Measurements from ENCODE around the gene GMNN. TPM values are rescaled to one million over a fixed set of nuclear protein-coding genes. Genes with fewer than 3 reads are reported as not detected.

The GMNN gene
- total and polyA plus RNA-seq, 2 experiments from 2014 or later, result 88.2 to 202 TPM

DNA sequence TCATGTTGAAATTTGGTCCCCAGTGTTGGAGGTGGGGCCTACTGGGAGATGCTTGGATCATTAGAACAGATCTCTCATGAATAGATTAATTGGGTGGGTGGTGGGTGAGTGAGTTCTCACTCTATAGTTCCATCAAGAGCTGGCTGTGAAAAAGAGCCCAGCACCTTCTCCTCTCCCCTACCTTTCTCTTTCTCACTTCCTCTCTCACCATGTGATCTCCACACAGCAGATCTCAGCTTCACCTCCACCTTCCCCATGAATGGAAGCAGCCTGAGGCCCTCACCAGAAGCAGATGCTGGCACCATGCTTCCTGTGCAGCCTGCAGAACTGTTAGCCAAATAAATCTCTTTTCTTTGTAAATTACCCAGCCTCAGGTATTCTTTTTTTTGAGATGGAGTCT is 12.9 kb upstream of the GMNN start:
- Histone ChIP-seq H3K27me3 (ENCODE audit: insufficient read depth) (no peaks in the 10 kb centered on the region), H3K36me3 (ENCODE audit: insufficient read depth) (no peaks in the 10 kb centered on the region), H3K4me1 (ENCODE audit: insufficient read depth) (peaks cover 4% of the 10 kb centered on the region; the same call in 1 of the 2 replicates), H3K4me3 (no peak overlapping the region), H3K27ac (ENCODE audit: low read depth) (no peak overlapping the region), H4K20me1 (replicated peaks; ENCODE audit: insufficient read depth) (no peaks in the 10 kb centered on the region), H3F3A (replicated peaks; ENCODE audit: low read depth) (no peaks in the 10 kb centered on the region), H2AFZ (peak overlapping the region; percentile 85), H3K9me2 (ENCODE audit: insufficient read depth) (peaks cover 4% of the 10 kb centered on the region; the same call in 1 of the 2 replicates), H3K4me2 (no peak overlapping the region), H3K79me2 (replicated peaks; ENCODE audit: insufficient read depth) (no peaks in the 10 kb centered on the region)
- H3K9me3 Mint-ChIP-seq, result no peaks in the 10 kb centered on the region
- peaks cover 2% of the 10 kb centered on the region for H3K27me3 Mint-ChIP-seq (ENCODE audit: insufficient read depth, low read depth, poor library complexity)
- peaks cover 5% of the 10 kb centered on the region; the same call in 2 of the 3 replicates for H3K4me1 Mint-ChIP-seq
- H3K27ac Mint-ChIP-seq, result no peak overlapping the region
- no peak overlapping the region; the same call in 2 of the 3 replicates for H3K4me3 Mint-ChIP-seq
- no peaks in the 10 kb centered on the region; the same call in 2 of the 3 replicates for H3K36me3 Mint-ChIP-seq (ENCODE audit: low read depth)
- no peak for ATAC-seq
- TF ChIP-seq, protein P1, sequence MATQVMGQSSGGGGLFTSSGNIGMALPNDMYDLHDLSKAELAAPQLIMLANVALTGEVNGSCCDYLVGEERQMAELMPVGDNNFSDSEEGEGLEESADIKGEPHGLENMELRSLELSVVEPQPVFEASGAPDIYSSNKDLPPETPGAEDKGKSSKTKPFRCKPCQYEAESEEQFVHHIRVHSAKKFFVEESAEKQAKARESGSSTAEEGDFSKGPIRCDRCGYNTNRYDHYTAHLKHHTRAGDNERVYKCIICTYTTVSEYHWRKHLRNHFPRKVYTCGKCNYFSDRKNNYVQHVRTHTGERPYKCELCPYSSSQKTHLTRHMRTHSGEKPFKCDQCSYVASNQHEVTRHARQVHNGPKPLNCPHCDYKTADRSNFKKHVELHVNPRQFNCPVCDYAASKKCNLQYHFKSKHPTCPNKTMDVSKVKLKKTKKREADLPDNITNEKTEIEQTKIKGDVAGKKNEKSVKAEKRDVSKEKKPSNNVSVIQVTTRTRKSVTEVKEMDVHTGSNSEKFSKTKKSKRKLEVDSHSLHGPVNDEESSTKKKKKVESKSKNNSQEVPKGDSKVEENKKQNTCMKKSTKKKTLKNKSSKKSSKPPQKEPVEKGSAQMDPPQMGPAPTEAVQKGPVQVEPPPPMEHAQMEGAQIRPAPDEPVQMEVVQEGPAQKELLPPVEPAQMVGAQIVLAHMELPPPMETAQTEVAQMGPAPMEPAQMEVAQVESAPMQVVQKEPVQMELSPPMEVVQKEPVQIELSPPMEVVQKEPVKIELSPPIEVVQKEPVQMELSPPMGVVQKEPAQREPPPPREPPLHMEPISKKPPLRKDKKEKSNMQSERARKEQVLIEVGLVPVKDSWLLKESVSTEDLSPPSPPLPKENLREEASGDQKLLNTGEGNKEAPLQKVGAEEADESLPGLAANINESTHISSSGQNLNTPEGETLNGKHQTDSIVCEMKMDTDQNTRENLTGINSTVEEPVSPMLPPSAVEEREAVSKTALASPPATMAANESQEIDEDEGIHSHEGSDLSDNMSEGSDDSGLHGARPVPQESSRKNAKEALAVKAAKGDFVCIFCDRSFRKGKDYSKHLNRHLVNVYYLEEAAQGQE (IDR thresholded peaks at IDR 0.05; ENCODE audit: unreplicated experiment), result no peak
- no peak for TF ChIP-seq ZNF331 (CRISPR knock-in tag; IDR thresholded peaks at IDR 0.05; ENCODE audit: low read depth)
- TF ChIP-seq, protein P2, sequence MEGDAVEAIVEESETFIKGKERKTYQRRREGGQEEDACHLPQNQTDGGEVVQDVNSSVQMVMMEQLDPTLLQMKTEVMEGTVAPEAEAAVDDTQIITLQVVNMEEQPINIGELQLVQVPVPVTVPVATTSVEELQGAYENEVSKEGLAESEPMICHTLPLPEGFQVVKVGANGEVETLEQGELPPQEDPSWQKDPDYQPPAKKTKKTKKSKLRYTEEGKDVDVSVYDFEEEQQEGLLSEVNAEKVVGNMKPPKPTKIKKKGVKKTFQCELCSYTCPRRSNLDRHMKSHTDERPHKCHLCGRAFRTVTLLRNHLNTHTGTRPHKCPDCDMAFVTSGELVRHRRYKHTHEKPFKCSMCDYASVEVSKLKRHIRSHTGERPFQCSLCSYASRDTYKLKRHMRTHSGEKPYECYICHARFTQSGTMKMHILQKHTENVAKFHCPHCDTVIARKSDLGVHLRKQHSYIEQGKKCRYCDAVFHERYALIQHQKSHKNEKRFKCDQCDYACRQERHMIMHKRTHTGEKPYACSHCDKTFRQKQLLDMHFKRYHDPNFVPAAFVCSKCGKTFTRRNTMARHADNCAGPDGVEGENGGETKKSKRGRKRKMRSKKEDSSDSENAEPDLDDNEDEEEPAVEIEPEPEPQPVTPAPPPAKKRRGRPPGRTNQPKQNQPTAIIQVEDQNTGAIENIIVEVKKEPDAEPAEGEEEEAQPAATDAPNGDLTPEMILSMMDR (conservative IDR thresholded peaks at IDR 0.05; ENCODE audit: low read depth in 2 of 2), result no peak
- no peak for TF ChIP-seq JUNB (IDR thresholded peaks at IDR 0.05; ENCODE audit: unreplicated experiment)
- no peak for TF ChIP-seq CREB1 (CRISPR knock-in tag; IDR thresholded peaks at IDR 0.05; ENCODE audit: low read depth)
- no peak for TF ChIP-seq STAT1 (IDR thresholded peaks at IDR 0.05; ENCODE audit: unreplicated experiment)
- no peak for TF ChIP-seq ZNF114 (CRISPR knock-in tag; IDR thresholded peaks at IDR 0.05)
- TF ChIP-seq POLR2AphosphoS5 (IDR thresholded peaks at IDR 0.05; ENCODE audit: low read depth), result no peak
- TF ChIP-seq EZH2 (IDR thresholded peaks at IDR 0.05; ENCODE audit: low read depth, unreplicated experiment), result no peak
- TF ChIP-seq EZH2phosphoT487 (IDR thresholded peaks at IDR 0.05; ENCODE audit: unreplicated experiment), result no peak
- TF ChIP-seq, protein P3, sequence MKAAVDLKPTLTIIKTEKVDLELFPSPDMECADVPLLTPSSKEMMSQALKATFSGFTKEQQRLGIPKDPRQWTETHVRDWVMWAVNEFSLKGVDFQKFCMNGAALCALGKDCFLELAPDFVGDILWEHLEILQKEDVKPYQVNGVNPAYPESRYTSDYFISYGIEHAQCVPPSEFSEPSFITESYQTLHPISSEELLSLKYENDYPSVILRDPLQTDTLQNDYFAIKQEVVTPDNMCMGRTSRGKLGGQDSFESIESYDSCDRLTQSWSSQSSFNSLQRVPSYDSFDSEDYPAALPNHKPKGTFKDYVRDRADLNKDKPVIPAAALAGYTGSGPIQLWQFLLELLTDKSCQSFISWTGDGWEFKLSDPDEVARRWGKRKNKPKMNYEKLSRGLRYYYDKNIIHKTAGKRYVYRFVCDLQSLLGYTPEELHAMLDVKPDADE (IDR thresholded peaks at IDR 0.05), result no peak
- TF ChIP-seq NANOG (IDR thresholded peaks at IDR 0.05; ENCODE audit: borderline replicate concordance), result no peak
- TF ChIP-seq, protein P4, sequence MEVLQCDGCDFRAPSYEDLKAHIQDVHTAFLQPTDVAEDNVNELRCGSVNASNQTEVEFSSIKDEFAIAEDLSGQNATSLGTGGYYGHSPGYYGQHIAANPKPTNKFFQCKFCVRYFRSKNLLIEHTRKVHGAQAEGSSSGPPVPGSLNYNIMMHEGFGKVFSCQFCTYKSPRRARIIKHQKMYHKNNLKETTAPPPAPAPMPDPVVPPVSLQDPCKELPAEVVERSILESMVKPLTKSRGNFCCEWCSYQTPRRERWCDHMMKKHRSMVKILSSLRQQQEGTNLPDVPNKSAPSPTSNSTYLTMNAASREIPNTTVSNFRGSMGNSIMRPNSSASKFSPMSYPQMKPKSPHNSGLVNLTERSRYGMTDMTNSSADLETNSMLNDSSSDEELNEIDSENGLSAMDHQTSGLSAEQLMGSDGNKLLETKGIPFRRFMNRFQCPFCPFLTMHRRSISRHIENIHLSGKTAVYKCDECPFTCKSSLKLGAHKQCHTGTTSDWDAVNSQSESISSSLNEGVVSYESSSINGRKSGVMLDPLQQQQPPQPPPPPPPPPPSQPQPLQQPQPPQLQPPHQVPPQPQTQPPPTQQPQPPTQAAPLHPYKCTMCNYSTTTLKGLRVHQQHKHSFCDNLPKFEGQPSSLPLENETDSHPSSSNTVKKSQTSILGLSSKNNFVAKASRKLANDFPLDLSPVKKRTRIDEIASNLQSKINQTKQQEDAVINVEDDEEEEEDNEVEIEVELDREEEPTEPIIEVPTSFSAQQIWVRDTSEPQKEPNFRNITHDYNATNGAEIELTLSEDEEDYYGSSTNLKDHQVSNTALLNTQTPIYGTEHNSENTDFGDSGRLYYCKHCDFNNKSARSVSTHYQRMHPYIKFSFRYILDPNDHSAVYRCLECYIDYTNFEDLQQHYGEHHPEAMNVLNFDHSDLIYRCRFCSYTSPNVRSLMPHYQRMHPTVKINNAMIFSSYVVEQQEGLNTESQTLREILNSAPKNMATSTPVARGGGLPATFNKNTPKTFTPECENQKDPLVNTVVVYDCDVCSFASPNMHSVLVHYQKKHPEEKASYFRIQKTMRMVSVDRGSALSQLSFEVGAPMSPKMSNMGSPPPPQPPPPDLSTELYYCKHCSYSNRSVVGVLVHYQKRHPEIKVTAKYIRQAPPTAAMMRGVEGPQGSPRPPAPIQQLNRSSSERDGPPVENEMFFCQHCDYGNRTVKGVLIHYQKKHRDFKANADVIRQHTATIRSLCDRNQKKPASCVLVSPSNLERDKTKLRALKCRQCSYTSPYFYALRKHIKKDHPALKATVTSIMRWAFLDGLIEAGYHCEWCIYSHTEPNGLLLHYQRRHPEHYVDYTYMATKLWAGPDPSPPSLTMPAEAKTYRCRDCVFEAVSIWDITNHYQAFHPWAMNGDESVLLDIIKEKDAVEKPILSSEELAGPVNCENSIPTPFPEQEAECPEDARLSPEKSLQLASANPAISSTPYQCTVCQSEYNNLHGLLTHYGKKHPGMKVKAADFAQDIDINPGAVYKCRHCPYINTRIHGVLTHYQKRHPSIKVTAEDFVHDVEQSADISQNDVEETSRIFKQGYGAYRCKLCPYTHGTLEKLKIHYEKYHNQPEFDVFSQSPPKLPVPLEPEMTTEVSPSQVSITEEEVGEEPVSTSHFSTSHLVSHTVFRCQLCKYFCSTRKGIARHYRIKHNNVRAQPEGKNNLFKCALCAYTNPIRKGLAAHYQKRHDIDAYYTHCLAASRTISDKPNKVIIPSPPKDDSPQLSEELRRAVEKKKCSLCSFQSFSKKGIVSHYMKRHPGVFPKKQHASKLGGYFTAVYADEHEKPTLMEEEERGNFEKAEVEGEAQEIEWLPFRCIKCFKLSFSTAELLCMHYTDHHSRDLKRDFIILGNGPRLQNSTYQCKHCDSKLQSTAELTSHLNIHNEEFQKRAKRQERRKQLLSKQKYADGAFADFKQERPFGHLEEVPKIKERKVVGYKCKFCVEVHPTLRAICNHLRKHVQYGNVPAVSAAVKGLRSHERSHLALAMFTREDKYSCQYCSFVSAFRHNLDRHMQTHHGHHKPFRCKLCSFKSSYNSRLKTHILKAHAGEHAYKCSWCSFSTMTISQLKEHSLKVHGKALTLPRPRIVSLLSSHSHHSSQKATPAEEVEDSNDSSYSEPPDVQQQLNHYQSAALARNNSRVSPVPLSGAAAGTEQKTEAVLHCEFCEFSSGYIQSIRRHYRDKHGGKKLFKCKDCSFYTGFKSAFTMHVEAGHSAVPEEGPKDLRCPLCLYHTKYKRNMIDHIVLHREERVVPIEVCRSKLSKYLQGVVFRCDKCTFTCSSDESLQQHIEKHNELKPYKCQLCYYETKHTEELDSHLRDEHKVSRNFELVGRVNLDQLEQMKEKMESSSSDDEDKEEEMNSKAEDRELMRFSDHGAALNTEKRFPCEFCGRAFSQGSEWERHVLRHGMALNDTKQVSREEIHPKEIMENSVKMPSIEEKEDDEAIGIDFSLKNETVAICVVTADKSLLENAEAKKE (CRISPR knock-in tag; IDR thresholded peaks at IDR 0.05), result no peak
- DNase-seq (ENCODE audit: low spot score), result no peak
